Duodenal mucosa (tissue), 2 donors: ENCODE data around the gene ERCC2.
"Not testable (repeated sequence)": the region's sequence is repeated elsewhere in the genome, so short reads cannot be mapped to it uniquely, and the experiment has no call there.

Experiments used
- H3K27ac ChIP-seq: one replicate; pipeline ENCODE4 v1.7.0; 2013; ENCODE audit warnings: low read depth, low read length
- H3K27me3 ChIP-seq, 2 donors: one replicate each; pipeline ENCODE4 v1.7.0; 2013; ENCODE audit warnings: low read length in 2 of 2, control low read depth in 1 of 2; ENCODE audit not compliant: insufficient read depth in 2 of 2, control insufficient read depth in 1 of 2
- H3K36me3 ChIP-seq, 2 donors: one replicate each; pipeline ENCODE4 v1.7.0; 2013; ENCODE audit warnings: low read length in 2 of 2, control low read depth in 1 of 2; ENCODE audit not compliant: insufficient read depth in 2 of 2, control insufficient read depth in 1 of 2
- H3K4me1 ChIP-seq, 2 donors: one replicate each; pipeline ENCODE4 v1.7.0; 2013; ENCODE audit warnings: low read length in 2 of 2, control low read depth in 1 of 2; ENCODE audit not compliant: insufficient read depth in 2 of 2, control insufficient read depth in 1 of 2
- H3K4me3 ChIP-seq, 2 donors: one replicate each; pipeline ENCODE4 v1.7.0; 2013; ENCODE audit warnings: low read length in 2 of 2, low read depth in 1 of 2
- H3K9ac ChIP-seq, 2 donors: one replicate each; pipeline ENCODE4 v1.7.0; 2013; ENCODE audit warnings: low read length in 2 of 2, low read depth in 1 of 2
- H3K9me3 ChIP-seq, 2 donors: one replicate each; pipeline ENCODE4 v1.7.0; 2013; ENCODE audit warnings: low read length in 2 of 2, control low read depth in 1 of 2; ENCODE audit not compliant: control insufficient read depth in 1 of 2

ERCC2 gene

GRCh38 chr19:45320997-45321775 is 49.2 kb downstream of the ERCC2 start:
- Histone ChIP-seq H3K4me3 (no peak overlapping the region), H3K36me3 (no peaks in the 10 kb centered on the region), H3K9me3 (no peaks in the 10 kb centered on the region), H3K27me3 (peaks cover 16 to 26% of the 10 kb centered on the region in 2 donors), H3K4me1 (no peaks in the 10 kb centered on the region), H3K27ac (no peak overlapping the region), H3K9ac (no peak overlapping the region)

GRCh38 chr19:45315304-45315703 is 55.1 kb downstream of the ERCC2 start:
- Histone ChIP-seq H3K36me3 (no peaks in the 10 kb centered on the region), H3K9ac (no peak overlapping the region), H3K9me3 (no peaks in the 10 kb centered on the region), H3K4me3 (no peak overlapping the region), H3K4me1 (no peaks in the 10 kb centered on the region), H3K27ac (no peak overlapping the region), H3K27me3 (peaks cover 0 to 4% of the 10 kb centered on the region in 2 donors)

DNA sequence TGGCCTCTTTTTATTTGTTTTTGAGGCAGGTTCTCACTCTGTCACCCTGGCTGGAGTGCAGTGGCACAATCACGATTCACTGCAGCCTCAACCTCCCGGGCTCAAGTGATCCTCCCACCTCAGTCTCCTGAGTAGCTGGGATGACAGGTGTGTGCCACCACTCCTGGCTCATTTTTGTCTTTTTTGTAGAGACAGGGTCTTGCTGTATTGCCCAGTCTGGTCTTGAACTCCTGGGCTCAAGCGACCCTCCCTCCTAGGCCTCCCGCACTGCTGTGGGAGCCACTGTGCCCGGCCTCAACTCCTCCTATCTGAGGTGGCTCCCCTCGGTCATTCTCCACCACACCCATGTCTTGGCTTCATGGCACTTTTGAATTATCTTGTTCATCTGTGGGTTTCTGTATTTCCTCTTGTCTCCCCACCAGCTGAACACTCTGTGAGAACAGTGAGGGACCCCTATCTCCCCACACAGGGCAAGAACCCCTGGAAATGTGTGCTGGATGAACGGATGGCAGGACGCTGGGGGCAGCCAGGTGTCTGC is 55.6 kb downstream of the ERCC2 start:
- H3K9me3 ChIP-seq: no peaks in the 10 kb centered on the region
- H3K4me3 ChIP-seq: no peak overlapping the region
- H3K4me1 ChIP-seq: no peaks in the 10 kb centered on the region
- H3K27me3 ChIP-seq: peaks cover 0 to 4% of the 10 kb centered on the region in 2 donors
- no peak overlapping the region for H3K9ac ChIP-seq
- no peaks in the 10 kb centered on the region for H3K36me3 ChIP-seq
- H3K27ac ChIP-seq: no peak overlapping the region

GRCh38 chr19:45312285-45312684 is 58.1 kb downstream of the ERCC2 start:
- not testable (repeated sequence) for H3K4me1 ChIP-seq, H3K9me3 ChIP-seq, H3K4me3 ChIP-seq, H3K36me3 ChIP-seq, H3K9ac ChIP-seq, H3K27ac ChIP-seq, H3K27me3 ChIP-seq

GRCh38 chr19:45311621-45312020 is 58.8 kb downstream of the ERCC2 start:
- Histone ChIP-seq H3K27me3 (peaks cover 0 to 4% of the 10 kb centered on the region in 2 donors), H3K27ac (no peak overlapping the region), H3K4me1 (no peaks in the 10 kb centered on the region), H3K9ac (no peak overlapping the region), H3K36me3 (no peaks in the 10 kb centered on the region), H3K9me3 (no peaks in the 10 kb centered on the region), H3K4me3 (no peak overlapping the region)

GRCh38 chr19:45309322-45309721 is 61.1 kb downstream of the ERCC2 start:
- H3K9me3 ChIP-seq, H3K9ac ChIP-seq, H3K27me3 ChIP-seq, H3K27ac ChIP-seq, H3K4me3 ChIP-seq, H3K36me3 ChIP-seq, H3K4me1 ChIP-seq: not testable (repeated sequence)

DNA sequence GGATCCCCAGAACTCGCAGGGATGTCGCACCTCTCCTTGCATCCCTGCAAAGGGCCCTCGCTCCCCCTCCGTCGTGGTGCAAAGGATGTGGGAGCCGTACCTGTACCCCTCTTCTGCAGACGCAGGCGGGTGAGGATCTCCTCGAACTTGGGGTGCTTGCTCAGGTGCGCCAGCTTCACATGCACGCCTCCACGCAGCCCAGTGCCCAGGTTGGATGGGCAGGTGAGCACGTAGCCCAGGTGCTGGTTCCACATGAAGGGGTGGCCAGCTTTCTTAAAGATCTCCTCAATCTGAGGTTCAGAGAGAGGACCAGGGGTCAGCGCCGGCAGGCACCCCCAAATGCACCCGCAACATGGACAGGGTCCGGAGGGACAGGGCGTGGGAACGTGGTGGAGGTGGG is 63.0 kb downstream of the ERCC2 start:
- no peaks in the 10 kb centered on the region for H3K4me1 ChIP-seq
- no peak overlapping the region for H3K9ac ChIP-seq
- no peaks in the 10 kb centered on the region for H3K9me3 ChIP-seq
- no peaks in the 10 kb centered on the region for H3K36me3 ChIP-seq
- no peak overlapping the region for H3K27ac ChIP-seq
- H3K27me3 ChIP-seq: no peaks in the 10 kb centered on the region
- no peak overlapping the region for H3K4me3 ChIP-seq

GRCh38 chr19:45306518-45307027 is 63.8 kb downstream of the ERCC2 start:
- no peak overlapping the region for H3K27ac ChIP-seq
- H3K9ac ChIP-seq: no peak overlapping the region
- H3K27me3 ChIP-seq: no peaks in the 10 kb centered on the region
- H3K36me3 ChIP-seq: no peaks in the 10 kb centered on the region
- no peak overlapping the region for H3K4me3 ChIP-seq
- H3K9me3 ChIP-seq: no peaks in the 10 kb centered on the region
- H3K4me1 ChIP-seq: no peaks in the 10 kb centered on the region

DNA sequence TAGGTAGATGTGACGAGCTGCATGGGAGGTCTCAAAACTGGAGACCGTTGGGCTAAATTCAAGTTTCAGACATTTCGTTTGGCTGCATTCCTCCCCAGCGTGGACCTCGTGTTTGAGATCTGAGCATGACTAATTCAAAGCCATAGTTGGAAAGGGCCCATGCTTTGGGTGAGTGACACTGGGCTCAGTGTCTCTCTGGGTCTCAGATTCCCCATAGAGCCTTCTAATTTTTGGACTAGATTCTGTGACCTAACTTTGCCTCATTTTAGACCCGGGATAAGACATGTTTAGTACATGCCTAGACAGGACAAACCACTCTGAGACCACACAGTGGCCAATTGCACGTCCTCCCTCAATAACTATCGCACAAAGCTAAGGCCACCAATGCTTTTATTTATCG is 64.3 kb downstream of the ERCC2 start:
- H3K36me3 ChIP-seq: no peaks in the 10 kb centered on the region
- no peaks in the 10 kb centered on the region for H3K27me3 ChIP-seq
- H3K4me1 ChIP-seq: no peaks in the 10 kb centered on the region
- H3K27ac ChIP-seq: no peak overlapping the region
- no peak overlapping the region for H3K9ac ChIP-seq
- H3K4me3 ChIP-seq: no peak overlapping the region
- H3K9me3 ChIP-seq: no peaks in the 10 kb centered on the region

- H3K4me1 ChIP-seq: no peaks in the 10 kb centered on the region
- H3K4me3 ChIP-seq: no peak overlapping the region
- no peaks in the 10 kb centered on the region for H3K36me3 ChIP-seq
- no peaks in the 10 kb centered on the region for H3K27me3 ChIP-seq
- H3K9ac ChIP-seq: no peak overlapping the region
- H3K9me3 ChIP-seq: no peaks in the 10 kb centered on the region
- H3K27ac ChIP-seq: no peak overlapping the region
These were observed 65.0 kb downstream of the ERCC2 start for GRCh38 chr19:45305421-45305820.
